Liver (tissue), 3 donors: Measurements from ENCODE around the gene LDLRAD4.

Experiments used
- EGR1 ChIP-seq, 2 donors: IDR thresholded peaks; 2 replicates each; pipeline ENCODE4 v1.6.1; 2016 to 2018; ENCODE audit warnings: antibody characterized with exemption in 2 of 2, low read depth in 2 of 2
- FOXA1 ChIP-seq: IDR thresholded peaks from 2 replicates; pipeline ENCODE4 v1.6.1; 2016; ENCODE audit warnings: antibody characterized with exemption
- SP1 ChIP-seq: IDR thresholded peaks from 2 replicates; pipeline ENCODE4 v1.6.1; 2018; ENCODE audit warnings: antibody characterized with exemption, mild to moderate bottlenecking
- TAF1 ChIP-seq: conservative IDR thresholded peaks from 2 replicates; pipeline ENCODE4 v1.6.1; 2016; ENCODE audit warnings: antibody characterized with exemption, mild to moderate bottlenecking
- YY1 ChIP-seq: IDR thresholded peaks from 2 replicates; pipeline ENCODE4 v1.6.1; 2016; ENCODE audit warnings: antibody characterized with exemption, mild to moderate bottlenecking
- TF ChIP-seq, protein P1 (sequence below): IDR thresholded peaks from 2 replicates; pipeline ENCODE4 v1.6.1; 2016; ENCODE audit warnings: antibody characterized with exemption, mild to moderate bottlenecking
- TF ChIP-seq, protein P2 (sequence below): IDR thresholded peaks from 2 replicates; pipeline ENCODE4 v1.6.1; 2016; ENCODE audit warnings: antibody characterized with exemption
- TF ChIP-seq, protein P3 (sequence below): fragments of 150-350 bp; IDR thresholded peaks from 2 replicates; pipeline ENCODE4 v1.5.1; 2017; ENCODE audit warnings: improper control_type of control experiment, low read depth, low read length; ENCODE audit not compliant: missing input control
- TF ChIP-seq, protein P4 (sequence below): IDR thresholded peaks from 2 replicates; pipeline ENCODE4 v1.6.1; 2016; ENCODE audit warnings: antibody characterized with exemption
- donor health status: healthy.
- donor health status: healthy.

DNA sequence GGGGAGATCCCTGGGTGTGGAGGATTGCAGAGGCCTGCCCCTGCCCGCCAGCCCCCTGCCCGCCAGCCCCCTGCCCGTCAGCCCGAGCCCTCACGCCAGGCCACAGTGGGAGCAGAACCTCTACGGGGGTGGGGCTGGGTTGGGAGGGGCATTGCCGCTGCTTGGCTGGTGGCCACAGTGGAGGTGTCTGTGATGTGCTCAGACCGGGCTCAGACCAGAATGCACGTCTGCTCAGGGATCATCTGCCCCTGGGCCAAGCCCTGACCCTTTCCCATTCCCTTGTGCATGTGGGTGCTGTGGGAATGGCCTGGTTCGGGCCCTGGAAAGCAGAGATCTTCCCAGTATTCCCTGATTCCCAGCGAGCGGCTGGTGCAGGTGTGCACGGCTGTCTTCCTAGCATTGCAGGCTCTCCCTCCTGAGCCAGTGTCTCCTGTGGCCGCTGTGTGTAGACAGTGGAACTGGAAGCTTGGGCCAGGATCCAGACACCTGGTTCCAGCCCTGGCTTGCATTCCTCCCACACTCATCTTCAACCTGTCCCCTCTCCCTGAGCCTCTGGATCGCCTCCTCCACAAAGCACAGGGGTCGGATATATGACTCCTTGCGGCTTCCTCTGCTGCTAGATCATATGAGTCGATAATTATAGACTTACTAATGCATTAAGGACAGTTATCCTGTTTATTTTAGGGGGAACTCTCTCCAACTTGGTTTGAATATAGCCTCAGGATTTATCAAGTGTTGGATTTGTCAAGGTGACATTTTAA lies 161.6 kb downstream of the LDLRAD4 start:
- TF ChIP-seq, protein P1, sequence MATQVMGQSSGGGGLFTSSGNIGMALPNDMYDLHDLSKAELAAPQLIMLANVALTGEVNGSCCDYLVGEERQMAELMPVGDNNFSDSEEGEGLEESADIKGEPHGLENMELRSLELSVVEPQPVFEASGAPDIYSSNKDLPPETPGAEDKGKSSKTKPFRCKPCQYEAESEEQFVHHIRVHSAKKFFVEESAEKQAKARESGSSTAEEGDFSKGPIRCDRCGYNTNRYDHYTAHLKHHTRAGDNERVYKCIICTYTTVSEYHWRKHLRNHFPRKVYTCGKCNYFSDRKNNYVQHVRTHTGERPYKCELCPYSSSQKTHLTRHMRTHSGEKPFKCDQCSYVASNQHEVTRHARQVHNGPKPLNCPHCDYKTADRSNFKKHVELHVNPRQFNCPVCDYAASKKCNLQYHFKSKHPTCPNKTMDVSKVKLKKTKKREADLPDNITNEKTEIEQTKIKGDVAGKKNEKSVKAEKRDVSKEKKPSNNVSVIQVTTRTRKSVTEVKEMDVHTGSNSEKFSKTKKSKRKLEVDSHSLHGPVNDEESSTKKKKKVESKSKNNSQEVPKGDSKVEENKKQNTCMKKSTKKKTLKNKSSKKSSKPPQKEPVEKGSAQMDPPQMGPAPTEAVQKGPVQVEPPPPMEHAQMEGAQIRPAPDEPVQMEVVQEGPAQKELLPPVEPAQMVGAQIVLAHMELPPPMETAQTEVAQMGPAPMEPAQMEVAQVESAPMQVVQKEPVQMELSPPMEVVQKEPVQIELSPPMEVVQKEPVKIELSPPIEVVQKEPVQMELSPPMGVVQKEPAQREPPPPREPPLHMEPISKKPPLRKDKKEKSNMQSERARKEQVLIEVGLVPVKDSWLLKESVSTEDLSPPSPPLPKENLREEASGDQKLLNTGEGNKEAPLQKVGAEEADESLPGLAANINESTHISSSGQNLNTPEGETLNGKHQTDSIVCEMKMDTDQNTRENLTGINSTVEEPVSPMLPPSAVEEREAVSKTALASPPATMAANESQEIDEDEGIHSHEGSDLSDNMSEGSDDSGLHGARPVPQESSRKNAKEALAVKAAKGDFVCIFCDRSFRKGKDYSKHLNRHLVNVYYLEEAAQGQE: no peak
- TF ChIP-seq, protein P2, sequence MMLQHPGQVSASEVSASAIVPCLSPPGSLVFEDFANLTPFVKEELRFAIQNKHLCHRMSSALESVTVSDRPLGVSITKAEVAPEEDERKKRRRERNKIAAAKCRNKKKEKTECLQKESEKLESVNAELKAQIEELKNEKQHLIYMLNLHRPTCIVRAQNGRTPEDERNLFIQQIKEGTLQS: no peak
- TF ChIP-seq, protein P3, sequence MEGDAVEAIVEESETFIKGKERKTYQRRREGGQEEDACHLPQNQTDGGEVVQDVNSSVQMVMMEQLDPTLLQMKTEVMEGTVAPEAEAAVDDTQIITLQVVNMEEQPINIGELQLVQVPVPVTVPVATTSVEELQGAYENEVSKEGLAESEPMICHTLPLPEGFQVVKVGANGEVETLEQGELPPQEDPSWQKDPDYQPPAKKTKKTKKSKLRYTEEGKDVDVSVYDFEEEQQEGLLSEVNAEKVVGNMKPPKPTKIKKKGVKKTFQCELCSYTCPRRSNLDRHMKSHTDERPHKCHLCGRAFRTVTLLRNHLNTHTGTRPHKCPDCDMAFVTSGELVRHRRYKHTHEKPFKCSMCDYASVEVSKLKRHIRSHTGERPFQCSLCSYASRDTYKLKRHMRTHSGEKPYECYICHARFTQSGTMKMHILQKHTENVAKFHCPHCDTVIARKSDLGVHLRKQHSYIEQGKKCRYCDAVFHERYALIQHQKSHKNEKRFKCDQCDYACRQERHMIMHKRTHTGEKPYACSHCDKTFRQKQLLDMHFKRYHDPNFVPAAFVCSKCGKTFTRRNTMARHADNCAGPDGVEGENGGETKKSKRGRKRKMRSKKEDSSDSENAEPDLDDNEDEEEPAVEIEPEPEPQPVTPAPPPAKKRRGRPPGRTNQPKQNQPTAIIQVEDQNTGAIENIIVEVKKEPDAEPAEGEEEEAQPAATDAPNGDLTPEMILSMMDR: no peak
- TF ChIP-seq SP1: no peak
- no peak for TF ChIP-seq EGR1 (IDR thresholded peaks at IDR 0.05; ENCODE audit: low read depth in 2 of 2)
- no peak for TF ChIP-seq YY1
- TF ChIP-seq FOXA1: no peak
- TF ChIP-seq, protein P4, sequence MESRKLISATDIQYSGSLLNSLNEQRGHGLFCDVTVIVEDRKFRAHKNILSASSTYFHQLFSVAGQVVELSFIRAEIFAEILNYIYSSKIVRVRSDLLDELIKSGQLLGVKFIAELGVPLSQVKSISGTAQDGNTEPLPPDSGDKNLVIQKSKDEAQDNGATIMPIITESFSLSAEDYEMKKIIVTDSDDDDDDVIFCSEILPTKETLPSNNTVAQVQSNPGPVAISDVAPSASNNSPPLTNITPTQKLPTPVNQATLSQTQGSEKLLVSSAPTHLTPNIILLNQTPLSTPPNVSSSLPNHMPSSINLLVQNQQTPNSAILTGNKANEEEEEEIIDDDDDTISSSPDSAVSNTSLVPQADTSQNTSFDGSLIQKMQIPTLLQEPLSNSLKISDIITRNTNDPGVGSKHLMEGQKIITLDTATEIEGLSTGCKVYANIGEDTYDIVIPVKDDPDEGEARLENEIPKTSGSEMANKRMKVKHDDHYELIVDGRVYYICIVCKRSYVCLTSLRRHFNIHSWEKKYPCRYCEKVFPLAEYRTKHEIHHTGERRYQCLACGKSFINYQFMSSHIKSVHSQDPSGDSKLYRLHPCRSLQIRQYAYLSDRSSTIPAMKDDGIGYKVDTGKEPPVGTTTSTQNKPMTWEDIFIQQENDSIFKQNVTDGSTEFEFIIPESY: no peak
- TF ChIP-seq TAF1: no peak
